Right lobe of liver (tissue), 4 donors: ENCODE data around the gene CREB5.

ENCODE experiments used
- CTCF ChIP-seq, 4 donors: fragments of 200-600 bp in 3 of 4; fragments of 450-650 bp in 1 of 4; IDR thresholded peaks; one replicate each; pipeline versions ENCODE4 v1.5.1 to v1.8.0; 2016 to 2022; ENCODE audit warnings: antibody characterized with exemption in 4 of 4, mild to moderate bottlenecking in 2 of 4
- POLR2A ChIP-seq: fragments of 450-650 bp; IDR thresholded peaks from one replicate; pipeline ENCODE4 v1.6.1; 2017; ENCODE audit warnings: antibody characterized with exemption, mild to moderate bottlenecking
- donor health status: DM: no; HTN: no; CAD: no.
- donor health status: DM: no; HTN: no; CAD: no.
- donor health status: DM: no; HTN: yes; CAD: no.

GRCh38 chr7:28738412-28738811 lies 326.1 kb downstream of the CREB5 start:
- TF ChIP-seq CTCF (IDR thresholded peaks at IDR 0.05) (no peak), POLR2A (no peak)
